ENCODE data around the gene OCA2. TPM values are rescaled to one million over a fixed set of nuclear protein-coding genes. Genes with fewer than 3 reads are reported as not detected.

Gene OCA2
- total and polyA plus RNA-seq, 7 donors, result 0.36 to 0.41 TPM; not detected in 5

DNA sequence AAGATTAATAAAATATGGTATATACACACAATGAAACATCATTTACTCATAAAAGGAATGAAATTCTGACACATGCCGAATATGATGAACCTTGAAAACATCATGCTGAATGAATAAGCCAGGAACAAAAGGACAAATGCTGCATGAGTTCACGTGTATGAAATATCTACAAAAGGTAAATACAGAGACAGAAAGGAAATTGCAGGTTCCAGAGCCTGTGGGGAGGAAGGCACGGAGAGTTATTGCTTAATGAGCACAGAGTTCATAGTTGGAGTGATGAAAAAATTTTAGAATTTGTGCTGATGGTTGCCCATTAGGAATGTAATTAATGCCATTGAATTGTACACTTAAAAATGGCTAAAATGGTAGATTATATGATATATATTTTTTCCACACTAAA lies 49.5 kb downstream of the OCA2 start:
- intact Hi-C loops (cut with DNase I), result no loop called here
- TF ChIP-seq POLR2AphosphoS5 (IDR thresholded peaks at IDR 0.05) (no peak), POLR2A (IDR thresholded peaks at IDR 0.05) (no peak), EP300 (IDR thresholded peaks at IDR 0.05) (no peak)
- TF ChIP-seq, protein P1, sequence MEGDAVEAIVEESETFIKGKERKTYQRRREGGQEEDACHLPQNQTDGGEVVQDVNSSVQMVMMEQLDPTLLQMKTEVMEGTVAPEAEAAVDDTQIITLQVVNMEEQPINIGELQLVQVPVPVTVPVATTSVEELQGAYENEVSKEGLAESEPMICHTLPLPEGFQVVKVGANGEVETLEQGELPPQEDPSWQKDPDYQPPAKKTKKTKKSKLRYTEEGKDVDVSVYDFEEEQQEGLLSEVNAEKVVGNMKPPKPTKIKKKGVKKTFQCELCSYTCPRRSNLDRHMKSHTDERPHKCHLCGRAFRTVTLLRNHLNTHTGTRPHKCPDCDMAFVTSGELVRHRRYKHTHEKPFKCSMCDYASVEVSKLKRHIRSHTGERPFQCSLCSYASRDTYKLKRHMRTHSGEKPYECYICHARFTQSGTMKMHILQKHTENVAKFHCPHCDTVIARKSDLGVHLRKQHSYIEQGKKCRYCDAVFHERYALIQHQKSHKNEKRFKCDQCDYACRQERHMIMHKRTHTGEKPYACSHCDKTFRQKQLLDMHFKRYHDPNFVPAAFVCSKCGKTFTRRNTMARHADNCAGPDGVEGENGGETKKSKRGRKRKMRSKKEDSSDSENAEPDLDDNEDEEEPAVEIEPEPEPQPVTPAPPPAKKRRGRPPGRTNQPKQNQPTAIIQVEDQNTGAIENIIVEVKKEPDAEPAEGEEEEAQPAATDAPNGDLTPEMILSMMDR (IDR thresholded peaks at IDR 0.05), result no peak
- Histone ChIP-seq H3K27ac (no peak overlapping the region), H3K4me3 (no peak overlapping the region), H3K4me1 (no peaks in the 10 kb centered on the region), H3K27me3 (no peaks in the 10 kb centered on the region), H3K9me3 (no peaks in the 10 kb centered on the region), H3K36me3 (no peaks in the 10 kb centered on the region)
- DNase-seq, result no peak
- 27 to 71% methylated on average over 3 of the region's 3 CpGs for WGBS, 2 donors

- H3K27me3 ChIP-seq, result no peaks in the 10 kb centered on the region
- H3K36me3 ChIP-seq, result no peaks in the 10 kb centered on the region
- no peaks in the 10 kb centered on the region for H3K9me3 ChIP-seq
- DNase-seq, result no peak
- intact Hi-C loops (cut with DNase I), result no loop called here
- WGBS, 2 donors, result 71% methylated on average over 3 of the region's 3 CpGs
- no peaks in the 10 kb centered on the region for H3K4me1 ChIP-seq
- no peak overlapping the region for H3K27ac ChIP-seq
- H3K4me3 ChIP-seq, result no peak overlapping the region
- no peak for TF ChIP-seq POLR2A (IDR thresholded peaks at IDR 0.05)
- TF ChIP-seq EP300 (IDR thresholded peaks at IDR 0.05), result no peak
- no peak for TF ChIP-seq POLR2AphosphoS5 (IDR thresholded peaks at IDR 0.05)
- TF ChIP-seq, protein P1 (IDR thresholded peaks at IDR 0.05), result no peak
These were observed 51.8 kb downstream of the OCA2 start for GRCh38 chr15:28047277-28047676.

DNA sequence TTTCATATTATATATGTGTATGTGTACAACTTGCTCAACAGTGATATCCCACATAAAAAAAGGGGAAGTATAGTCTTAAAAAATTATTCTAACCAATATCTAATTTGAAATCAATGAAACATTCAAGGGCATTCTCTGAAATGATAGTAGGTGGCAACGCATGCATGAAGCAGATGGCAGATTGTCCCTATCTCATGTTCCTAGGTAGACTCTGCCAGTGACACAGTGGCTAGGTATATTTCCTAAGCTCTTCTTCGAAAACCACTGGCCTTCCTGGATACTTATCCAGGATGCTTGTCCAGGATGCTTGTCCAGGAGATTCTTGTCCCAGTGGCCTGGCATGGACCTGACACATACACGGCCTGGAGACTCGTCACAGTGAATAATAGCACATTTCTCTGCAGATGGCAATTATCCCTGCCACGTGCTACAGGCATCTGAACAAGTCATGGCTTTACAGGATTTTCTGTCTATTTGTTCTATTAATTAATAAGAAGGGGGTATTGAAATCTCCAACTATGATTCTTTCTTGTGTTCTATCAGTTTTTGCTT lies 54.9 kb downstream of the OCA2 start:
- intact Hi-C loops (cut with DNase I), result no loop called here
- 82 to 84% methylated on average over 5 of the region's 5 CpGs for WGBS, 2 donors
- no peak overlapping the region for H3K27ac ChIP-seq
- H3K4me1 ChIP-seq, result no peaks in the 10 kb centered on the region
- no peaks in the 10 kb centered on the region for H3K27me3 ChIP-seq
- no peaks in the 10 kb centered on the region for H3K36me3 ChIP-seq
- H3K9me3 ChIP-seq, result no peaks in the 10 kb centered on the region
- TF ChIP-seq POLR2AphosphoS5 (IDR thresholded peaks at IDR 0.05) (no peak), POLR2A (IDR thresholded peaks at IDR 0.05) (no peak), EP300 (IDR thresholded peaks at IDR 0.05) (no peak)
- TF ChIP-seq, protein P1 (IDR thresholded peaks at IDR 0.05), result no peak
- no peak overlapping the region for H3K4me3 ChIP-seq
- no peak for DNase-seq

GRCh38 chr15:28043691-28044091 lies 55.4 kb downstream of the OCA2 start:
- Histone ChIP-seq H3K9me3 (no peaks in the 10 kb centered on the region), H3K4me1 (no peaks in the 10 kb centered on the region), H3K4me3 (no peak overlapping the region), H3K36me3 (no peaks in the 10 kb centered on the region), H3K27ac (no peak overlapping the region), H3K27me3 (no peaks in the 10 kb centered on the region)
- intact Hi-C loops (cut with DNase I), result no loop called here
- no peak for DNase-seq
- TF ChIP-seq EP300 (IDR thresholded peaks at IDR 0.05) (no peak), POLR2AphosphoS5 (IDR thresholded peaks at IDR 0.05) (no peak), POLR2A (IDR thresholded peaks at IDR 0.05) (no peak)
- TF ChIP-seq, protein P1 (IDR thresholded peaks at IDR 0.05), result no peak

GRCh38 chr15:28037969-28038590 lies 61.0 kb downstream of the OCA2 start:
- H3K36me3 ChIP-seq, result no peaks in the 10 kb centered on the region
- no peak overlapping the region for H3K4me3 ChIP-seq
- WGBS, 2 donors, result 45 to 72% methylated on average over 4 of the region's 4 CpGs
- TF ChIP-seq EP300 (IDR thresholded peaks at IDR 0.05) (no peak), POLR2AphosphoS5 (IDR thresholded peaks at IDR 0.05) (no peak), POLR2A (IDR thresholded peaks at IDR 0.05) (no peak)
- TF ChIP-seq, protein P1 (IDR thresholded peaks at IDR 0.05), result no peak
- intact Hi-C loops (cut with DNase I), result no loop called here
- no peaks in the 10 kb centered on the region for H3K4me1 ChIP-seq
- no peak for DNase-seq
- H3K9me3 ChIP-seq, result no peaks in the 10 kb centered on the region
- no peaks in the 10 kb centered on the region for H3K27me3 ChIP-seq
- no peak overlapping the region for H3K27ac ChIP-seq
